TTC549 (cell line): ENCODE data around the gene ZNF76.
"Not testable (repeated sequence)": the region's sequence is repeated elsewhere in the genome, so short reads cannot be mapped to it uniquely, and the experiment has no call there.

Experiments
- FAIRE-seq: peaks from 2 replicates; lab custom pipeline; 2012; peaks lifted over from hg19 to GRCh38; lab: Jason Lieb, UNC

The ZNF76 gene

GRCh38 chr6:35300848-35301247 lies 41.3 kb downstream of the ZNF76 start:
- no peak for FAIRE-seq

GRCh38 chr6:35302604-35303241 lies 43.2 kb downstream of the ZNF76 start:
- FAIRE-seq, result no peak

GRCh38 chr6:35304299-35304698 lies 44.8 kb downstream of the ZNF76 start:
- no peak for FAIRE-seq

- no peak for FAIRE-seq
These were observed 45.6 kb downstream of the ZNF76 start for GRCh38 chr6:35305117-35305516.

GRCh38 chr6:35307138-35307537 lies 47.6 kb downstream of the ZNF76 start:
- FAIRE-seq, result not testable (repeated sequence)

- FAIRE-seq, result not testable (repeated sequence)
These were observed 49.0 kb downstream of the ZNF76 start for GRCh38 chr6:35308543-35308942.

- no peak for FAIRE-seq
These were observed 50.2 kb downstream of the ZNF76 start for GRCh38 chr6:35309611-35310264.

GRCh38 chr6:35310265-35310831 lies 50.8 kb downstream of the ZNF76 start:
- FAIRE-seq, result no peak

GRCh38 chr6:35311390-35312075 lies 52.0 kb downstream of the ZNF76 start:
- no peak for FAIRE-seq

GRCh38 chr6:35312076-35312800 lies 52.7 kb downstream of the ZNF76 start:
- no peak for FAIRE-seq

GRCh38 chr6:35312807-35313206 lies 53.3 kb downstream of the ZNF76 start:
- no peak for FAIRE-seq

- no peak for FAIRE-seq
These were observed 58.1 kb downstream of the ZNF76 start for GRCh38 chr6:35317483-35318195.

GRCh38 chr6:35318196-35319171 lies 58.9 kb downstream of the ZNF76 start:
- FAIRE-seq, result no peak

GRCh38 chr6:35319346-35320030 lies 60.0 kb downstream of the ZNF76 start:
- FAIRE-seq, result no peak

- no peak for FAIRE-seq
These were observed 60.5 kb downstream of the ZNF76 start for GRCh38 chr6:35320031-35320410.

- no peak for FAIRE-seq
These were observed 61.6 kb downstream of the ZNF76 start for GRCh38 chr6:35321091-35321490.

GRCh38 chr6:35327349-35328027 lies 68.0 kb downstream of the ZNF76 start:
- no peak for FAIRE-seq

- no peak for FAIRE-seq
These were observed 68.7 kb downstream of the ZNF76 start for GRCh38 chr6:35328108-35328723.

- FAIRE-seq, result not testable (repeated sequence)
These were observed 69.4 kb downstream of the ZNF76 start for GRCh38 chr6:35328965-35329364.
